ENCODE measurements around the gene MAGOH.
"Not testable (repeated sequence)": the region's sequence is repeated elsewhere in the genome, so short reads cannot be mapped to it uniquely, and the experiment has no call there.

The MAGOH gene

DNA sequence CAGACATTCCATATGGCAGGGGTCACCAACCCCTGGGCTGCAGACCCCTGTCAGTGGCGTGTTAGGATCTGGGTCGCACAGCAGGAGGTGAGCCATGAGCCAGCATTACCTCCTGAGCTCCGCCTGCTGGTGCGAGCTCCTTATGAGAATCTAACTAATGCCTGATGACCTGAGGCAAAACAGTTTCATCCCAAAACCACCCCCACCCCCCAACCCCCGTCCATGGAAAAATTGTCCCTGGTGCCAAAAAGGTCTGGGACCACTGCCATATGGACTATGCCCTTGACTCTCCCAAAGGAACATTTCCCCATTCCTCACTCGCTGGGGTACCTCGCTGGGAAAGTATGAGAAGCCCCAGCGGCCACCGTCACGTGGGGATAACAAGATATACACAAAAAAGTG lies 48.1 kb downstream of the MAGOH start:
- Histone ChIP-seq H3K9ac (no peak overlapping the region), H3K27me3 (ENCODE audit: control insufficient read depth, insufficient read depth, low read length) (no peaks in the 10 kb centered on the region), H3K4me2 (ENCODE audit: low read length) (no peak overlapping the region), H2AFZ (no peak overlapping the region), H3K27ac (no peak overlapping the region), H3K36me3 (ENCODE audit: control insufficient read depth, insufficient read depth, low read length) (no peaks in the 10 kb centered on the region), H3K79me2 (no peaks in the 10 kb centered on the region), H3K9me3 (ENCODE audit: control insufficient read depth, low read length) (no peaks in the 10 kb centered on the region), H3K4me3 (ENCODE audit: low read depth, low read length) (no peak overlapping the region), H3K4me1 (no peaks in the 10 kb centered on the region)
- no peak for TF ChIP-seq CTCF (IDR thresholded peaks at IDR 0.05)

DNA sequence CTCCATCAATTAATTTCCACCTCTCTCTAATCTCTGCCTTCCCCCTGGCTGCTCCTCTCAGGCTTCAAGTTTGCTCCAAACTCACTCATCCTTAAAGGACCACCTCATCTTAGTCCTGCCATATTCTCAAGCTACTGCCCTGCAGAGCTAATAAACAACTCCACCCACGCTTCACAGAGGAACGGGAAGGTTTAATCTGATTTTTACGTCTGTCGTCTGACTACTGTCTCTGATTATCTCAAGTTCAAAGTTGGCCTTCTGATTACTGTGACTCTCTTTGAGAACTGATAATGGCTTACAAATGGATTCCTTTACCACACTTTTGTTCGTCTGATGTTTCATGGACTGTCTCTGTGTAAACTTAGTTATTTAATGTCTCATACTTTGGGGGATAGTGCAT lies 49.3 kb downstream of the MAGOH start:
- Histone ChIP-seq H3K27ac (no peak overlapping the region), H3K27me3 (ENCODE audit: control insufficient read depth, insufficient read depth, low read length) (no peaks in the 10 kb centered on the region), H2AFZ (no peak overlapping the region), H3K4me3 (ENCODE audit: low read depth, low read length) (no peak overlapping the region), H3K4me1 (no peaks in the 10 kb centered on the region), H3K36me3 (ENCODE audit: control insufficient read depth, insufficient read depth, low read length) (no peaks in the 10 kb centered on the region), H3K9ac (no peak overlapping the region), H3K4me2 (ENCODE audit: low read length) (no peak overlapping the region), H3K9me3 (ENCODE audit: control insufficient read depth, low read length) (no peaks in the 10 kb centered on the region), H3K79me2 (no peaks in the 10 kb centered on the region)
- no peak for TF ChIP-seq CTCF (IDR thresholded peaks at IDR 0.05)

DNA sequence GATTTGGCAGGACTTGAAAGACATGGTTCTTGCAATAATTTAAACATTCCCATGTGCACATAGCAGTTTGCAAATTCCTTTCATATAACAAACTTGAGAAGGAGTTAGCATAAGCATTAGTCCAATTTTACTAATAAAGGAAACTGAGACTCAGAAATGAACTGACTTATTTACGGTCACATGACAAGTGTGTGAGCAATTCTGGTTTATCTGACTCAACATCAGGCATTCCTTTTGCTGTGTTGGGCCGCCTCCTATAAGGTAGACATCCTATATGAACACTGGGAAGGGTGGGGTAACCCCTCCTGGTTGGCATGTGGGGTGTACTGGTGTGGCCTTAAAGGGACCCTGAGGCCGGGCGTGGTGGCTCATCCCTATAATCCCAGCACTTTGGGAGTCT lies 50.2 kb downstream of the MAGOH start:
- Histone ChIP-seq H3K27me3 (ENCODE audit: control insufficient read depth, insufficient read depth, low read length) (no peaks in the 10 kb centered on the region), H3K9me3 (ENCODE audit: control insufficient read depth, low read length) (no peaks in the 10 kb centered on the region), H3K4me3 (ENCODE audit: low read depth, low read length) (no peak overlapping the region), H3K4me1 (no peaks in the 10 kb centered on the region), H3K36me3 (ENCODE audit: control insufficient read depth, insufficient read depth, low read length) (no peaks in the 10 kb centered on the region), H3K4me2 (ENCODE audit: low read length) (no peak overlapping the region), H3K79me2 (no peaks in the 10 kb centered on the region), H2AFZ (no peak overlapping the region), H3K27ac (no peak overlapping the region), H3K9ac (no peak overlapping the region)
- no peak for TF ChIP-seq CTCF (IDR thresholded peaks at IDR 0.05)

DNA sequence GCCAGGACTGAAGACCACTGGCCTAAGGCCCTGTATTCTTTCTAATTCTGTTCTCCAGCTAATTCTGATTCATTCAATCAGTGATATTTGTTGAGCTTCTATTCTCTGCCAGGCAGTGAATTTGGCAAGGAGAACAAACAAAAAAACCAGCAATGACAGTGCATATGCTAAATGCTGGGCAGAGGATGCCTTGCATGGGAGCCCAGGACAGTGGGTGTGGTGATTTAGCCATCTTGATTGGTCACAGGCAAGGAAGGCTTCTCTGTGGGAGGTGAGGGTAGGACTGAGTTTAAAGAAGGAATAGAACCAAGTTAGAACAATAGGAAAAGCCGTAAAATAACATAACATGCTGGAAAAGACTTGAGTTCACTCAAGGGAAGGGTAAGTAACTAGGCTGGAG lies 50.9 kb downstream of the MAGOH start:
- no peaks in the 10 kb centered on the region for H3K79me2 ChIP-seq
- H3K4me1 ChIP-seq, result no peaks in the 10 kb centered on the region
- H3K27ac ChIP-seq, result no peak overlapping the region
- no peaks in the 10 kb centered on the region for H3K9me3 ChIP-seq (ENCODE audit: control insufficient read depth, low read length)
- no peaks in the 10 kb centered on the region for H3K36me3 ChIP-seq (ENCODE audit: control insufficient read depth, insufficient read depth, low read length)
- H3K27me3 ChIP-seq (ENCODE audit: control insufficient read depth, insufficient read depth, low read length), result no peaks in the 10 kb centered on the region
- H3K4me2 ChIP-seq (ENCODE audit: low read length), result no peak overlapping the region
- no peak for TF ChIP-seq CTCF (IDR thresholded peaks at IDR 0.05)
- no peak overlapping the region for H3K4me3 ChIP-seq (ENCODE audit: low read depth, low read length)
- H3K9ac ChIP-seq, result no peak overlapping the region
- H2AFZ ChIP-seq, result no peak overlapping the region

GRCh38 chr1:53186533-53186932 lies 51.8 kb downstream of the MAGOH start:
- no peak for TF ChIP-seq CTCF (IDR thresholded peaks at IDR 0.05)
- Histone ChIP-seq H3K4me3 (ENCODE audit: low read depth, low read length) (no peak overlapping the region), H3K4me2 (ENCODE audit: low read length) (no peak overlapping the region), H3K27ac (no peak overlapping the region), H3K9ac (no peak overlapping the region), H3K4me1 (no peaks in the 10 kb centered on the region), H3K9me3 (ENCODE audit: control insufficient read depth, low read length) (no peaks in the 10 kb centered on the region), H3K79me2 (no peaks in the 10 kb centered on the region), H3K27me3 (ENCODE audit: control insufficient read depth, insufficient read depth, low read length) (no peaks in the 10 kb centered on the region), H3K36me3 (ENCODE audit: control insufficient read depth, insufficient read depth, low read length) (no peaks in the 10 kb centered on the region), H2AFZ (no peak overlapping the region)

DNA sequence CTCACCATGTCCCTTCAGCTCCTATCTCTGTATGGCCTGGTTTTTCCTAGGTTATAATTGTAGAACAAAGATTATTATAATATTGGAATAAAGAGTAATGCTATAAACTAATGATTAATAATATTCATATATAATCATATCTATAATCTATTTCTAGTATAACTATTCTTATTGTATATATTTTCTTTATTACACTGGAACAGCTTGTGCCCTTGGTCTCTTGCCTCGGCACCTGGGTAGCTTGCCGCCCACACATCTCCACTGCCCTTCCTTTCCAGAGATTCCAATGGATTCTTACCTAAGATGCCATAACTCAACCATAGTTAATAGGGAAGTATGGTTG lies 52.4 kb downstream of the MAGOH start:
- H3K4me3 ChIP-seq (ENCODE audit: low read depth, low read length); H3K4me1 ChIP-seq; H3K27me3 ChIP-seq (ENCODE audit: control insufficient read depth, insufficient read depth, low read length); H3K9ac ChIP-seq; H3K4me2 ChIP-seq (ENCODE audit: low read length); H3K79me2 ChIP-seq; H3K9me3 ChIP-seq (ENCODE audit: control insufficient read depth, low read length); H3K36me3 ChIP-seq (ENCODE audit: control insufficient read depth, insufficient read depth, low read length); H2AFZ ChIP-seq; H3K27ac ChIP-seq: not testable (repeated sequence)

Measured in parathyroid adenoma (tissue), 2 donors.